K562 (cell line): ENCODE data around the gene APOLD1. TPM values are rescaled to one million over a fixed set of nuclear protein-coding genes. Genes with fewer than 3 reads are reported as not detected.
"Not testable (repeated sequence)": the region's sequence is repeated elsewhere in the genome, so short reads cannot be mapped to it uniquely, and the experiment has no call there.

Experiments
- ATAC-seq: fragments of 200-7000 bp; cut with Tn5 transposase; 3 replicates; pipeline ENCODE4 v1.9.1; 2020; ENCODE audit warnings: moderate library complexity
- BruUV-seq: library from RNA; stranded (reverse); fragments of 400-500 nt; replicated peaks from 2 replicates; lab custom pipeline; 2021; lab: Mats Ljungman, UMichigan
- CTCF ChIA-PET: fragments of 300-600 bp; formaldehyde crosslinking; extraction: SDS; loops from one replicate; lab custom pipeline; 2021; ENCODE audit warnings: low intra/inter-chr PET ratio; lab: Yijun Ruan, JAX
- POLR2A ChIA-PET: fragments of 300-600, 350-650 bp; sonication (Branson Sonifier 250); formaldehyde crosslinking; extraction: SDS; loops from one replicate; lab custom pipeline; 2021; ENCODE audit warnings: antibody characterized with exemption, inconsistent platforms; lab: Yijun Ruan, JAX
- DNase-seq, 4 experiments: peaks; one replicate each; pipeline versions ENCODE4 v3.0.0 to v3.0.0-alpha.2; 2011 to 2018; ENCODE audit warnings: low spot score in 3 of 4, mixed read lengths in 3 of 4; ENCODE audit errors: extremely low read depth in 1 of 4
- FAIRE-seq: peaks from 2 replicates; lab custom pipeline; 2011; peaks lifted over from hg19 to GRCh38; lab: Jason Lieb, UNC
- H2AFZ ChIP-seq: 2 replicates; pipeline ENCODE4 v1.6.0; 2011; ENCODE audit warnings: low read depth, low read length, control low read depth, inconsistent platforms
- H3K27ac ChIP-seq: fragments of 200-600 bp; 3 replicates; pipeline ENCODE4 v1.8.0; 2011; ENCODE audit warnings: low read depth, mild to moderate bottlenecking, control low read depth, inconsistent platforms, low read length, moderate library complexity, mixed read lengths; ENCODE audit errors: extremely low read depth
- H3K27me3 ChIP-seq, 2 experiments: fragments of 300-600 bp in 1 of 2; 2 replicates in 1 of 2; 3 replicates in 1 of 2; pipeline versions ENCODE4 v1.6.0 to v1.8.0; 2011; ENCODE audit warnings: inconsistent platforms in 2 of 2, low read length in 2 of 2, mild to moderate bottlenecking in 1 of 2, mixed read lengths in 1 of 2, moderate library complexity in 1 of 2; ENCODE audit not compliant: control insufficient read depth in 2 of 2, insufficient read depth in 2 of 2
- H3K36me3 ChIP-seq: fragments of 300-600 bp; 3 replicates; pipeline ENCODE4 v1.8.0; 2011; ENCODE audit warnings: mild to moderate bottlenecking, low read length, inconsistent platforms; ENCODE audit not compliant: control insufficient read depth, insufficient read depth
- H3K4me1 ChIP-seq, 2 experiments: fragments of 200-600 bp in 1 of 2; replicated peaks in 1 of 2; 2 replicates in 1 of 2; 3 replicates in 1 of 2; pipeline versions ENCODE4 v1.5.1 to v1.8.0; 2011; ENCODE audit warnings: inconsistent platforms in 2 of 2, low read length in 2 of 2, mild to moderate bottlenecking in 1 of 2, mixed read lengths in 1 of 2, moderate library complexity in 1 of 2; ENCODE audit not compliant: control insufficient read depth in 2 of 2, insufficient read depth in 2 of 2
- H3K4me2 ChIP-seq: 2 replicates; pipeline ENCODE4 v1.6.1; 2011; ENCODE audit warnings: low read length, control low read depth, inconsistent platforms, mixed read lengths; ENCODE audit not compliant: insufficient read depth
- H3K4me3 ChIP-seq: fragments of 200-600 bp; sonication (generic), shearing (Covaris generic); 2 replicates; pipeline ENCODE4 v1.5.1; 2016; ENCODE audit warnings: control low read depth, inconsistent platforms
- H3K79me2 ChIP-seq: fragments of 200-600 bp; 3 replicates; pipeline ENCODE4 v1.8.0; 2011; ENCODE audit warnings: low read length, inconsistent platforms; ENCODE audit not compliant: control insufficient read depth, insufficient read depth
- H3K9ac ChIP-seq, 2 experiments: 2 replicates each; pipeline versions ENCODE4 v1.6.0 to v1.6.1; 2011; ENCODE audit warnings: low read depth in 2 of 2, low read length in 2 of 2, control low read depth in 1 of 2, inconsistent platforms in 1 of 2, mild to moderate bottlenecking in 1 of 2, mixed read lengths in 1 of 2; ENCODE audit not compliant: insufficient read depth in 1 of 2
- H3K9me1 ChIP-seq: one replicate; pipeline ENCODE4 v1.6.0; 2011; ENCODE audit warnings: inconsistent platforms, mild to moderate bottlenecking, low read length, moderate library complexity; ENCODE audit not compliant: control insufficient read depth, insufficient read depth
- H3K9me3 ChIP-seq: replicated peaks from 2 replicates; pipeline ENCODE4 v1.5.1; 2011; ENCODE audit warnings: low read depth, low read length, inconsistent platforms; ENCODE audit not compliant: control insufficient read depth, insufficient read depth
- H4K20me1 ChIP-seq: replicated peaks from 2 replicates; pipeline ENCODE4 v1.6.1; 2011; ENCODE audit warnings: low read length, inconsistent platforms, mixed read lengths; ENCODE audit not compliant: control insufficient read depth, insufficient read depth
- ETV1 ChIP-seq: fragments of 450-650 bp; conservative IDR thresholded peaks from 2 replicates; pipeline ENCODE4 v1.6.1; 2016; ENCODE audit warnings: missing genetic modification characterization, control low read depth, low read depth, missing compliant biosample characterization
- WGBS: fragments of 100-300 bp; shearing (Covaris generic); methylation state at CpG from one replicate; pipeline ENCODE4 v1.1.6; 2016; ENCODE audit warnings: low coverage, mixed read lengths; ENCODE audit not compliant: insufficient coverage; ENCODE audit errors: missing lambda C conversion rate; 5-methylcytosine and 5-hydroxymethylcytosine counted together
- in situ Hi-C: fragments of 300-500 bp; cut with MboI; formaldehyde crosslinking; loops from 4 replicates; pipeline ENCODE4 v1.15.0; 2018; ENCODE audit warnings: inconsistent platforms, mixed read lengths
- intact Hi-C: fragments of 100-400 bp; cut with micrococcal nuclease; formaldehyde crosslinking; loops from 2 replicates; pipeline ENCODE4 v1.14.2; 2022
- polyA plus RNA-seq, 8 experiments: library from polyadenylated mRNA; depleted of rRNA in 4 of 8; stranded (reverse) in 5 of 8; unstranded in 3 of 8; fragments of >200 nt; fragmentation: Nextera tagmentation in 2 of 8; fragmentation: Illumina TruSeq in 1 of 8; extraction: Ambion mirVana in 2 of 8; extraction: Trizol in 1 of 8; gene quantifications; 2 replicates each; pipeline versions ENCODE4 v1.2.1 to v1.2.3, GENCODE V29; 2011 to 2014; ENCODE audit warnings: inconsistent platforms in 1 of 8, missing spikeins in 1 of 8
- total RNA-seq, 7 experiments: library from RNA; depleted of rRNA in 6 of 7; stranded (reverse); fragments of >200 nt in 6 of 7; fragmentation: Illumina TruSeq in 2 of 7; extraction: Trizol in 2 of 7; gene quantifications; 2 replicates each; pipeline versions ENCODE4 v1.2.1 to v1.2.3, GENCODE V29; 2011 to 2021; ENCODE audit warnings: low replicate concordance in 1 of 7
- TF ChIP-seq, protein P1 (sequence below): fragments of 200-600 bp; sonication (generic); IDR thresholded peaks from one replicate; pipeline ENCODE4 v1.6.1; 2012; ENCODE audit warnings: mild to moderate bottlenecking, low read depth, low read length, inconsistent platforms

Gene APOLD1
- total and polyA plus RNA-seq, 9 of the 15 experiments (the other 6 are each of a cell fraction or from before 2014, with no cell fraction given), result 0.28 to 1.1 (median 0.61) TPM

DNA sequence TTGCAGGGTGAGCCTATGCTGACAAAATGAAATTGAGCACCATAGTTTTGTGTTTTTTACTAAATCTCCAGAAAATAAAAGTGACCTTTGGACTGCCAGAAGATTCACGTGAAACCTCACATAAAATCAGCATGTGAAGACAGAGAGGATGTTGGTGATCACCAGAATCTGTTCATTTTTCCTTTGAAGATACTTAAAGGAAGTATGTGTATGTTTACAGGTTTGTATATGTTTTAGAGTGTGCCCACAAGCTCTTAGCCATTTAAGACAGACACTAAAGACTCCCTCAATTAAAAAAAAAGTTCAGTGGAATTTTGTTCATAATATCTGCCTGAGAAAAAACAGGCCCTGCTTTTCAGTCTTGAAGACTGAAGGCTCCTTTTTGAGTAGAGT lies 53.5 kb downstream of the APOLD1 start (continued):
- TF ChIP-seq, protein P1, sequence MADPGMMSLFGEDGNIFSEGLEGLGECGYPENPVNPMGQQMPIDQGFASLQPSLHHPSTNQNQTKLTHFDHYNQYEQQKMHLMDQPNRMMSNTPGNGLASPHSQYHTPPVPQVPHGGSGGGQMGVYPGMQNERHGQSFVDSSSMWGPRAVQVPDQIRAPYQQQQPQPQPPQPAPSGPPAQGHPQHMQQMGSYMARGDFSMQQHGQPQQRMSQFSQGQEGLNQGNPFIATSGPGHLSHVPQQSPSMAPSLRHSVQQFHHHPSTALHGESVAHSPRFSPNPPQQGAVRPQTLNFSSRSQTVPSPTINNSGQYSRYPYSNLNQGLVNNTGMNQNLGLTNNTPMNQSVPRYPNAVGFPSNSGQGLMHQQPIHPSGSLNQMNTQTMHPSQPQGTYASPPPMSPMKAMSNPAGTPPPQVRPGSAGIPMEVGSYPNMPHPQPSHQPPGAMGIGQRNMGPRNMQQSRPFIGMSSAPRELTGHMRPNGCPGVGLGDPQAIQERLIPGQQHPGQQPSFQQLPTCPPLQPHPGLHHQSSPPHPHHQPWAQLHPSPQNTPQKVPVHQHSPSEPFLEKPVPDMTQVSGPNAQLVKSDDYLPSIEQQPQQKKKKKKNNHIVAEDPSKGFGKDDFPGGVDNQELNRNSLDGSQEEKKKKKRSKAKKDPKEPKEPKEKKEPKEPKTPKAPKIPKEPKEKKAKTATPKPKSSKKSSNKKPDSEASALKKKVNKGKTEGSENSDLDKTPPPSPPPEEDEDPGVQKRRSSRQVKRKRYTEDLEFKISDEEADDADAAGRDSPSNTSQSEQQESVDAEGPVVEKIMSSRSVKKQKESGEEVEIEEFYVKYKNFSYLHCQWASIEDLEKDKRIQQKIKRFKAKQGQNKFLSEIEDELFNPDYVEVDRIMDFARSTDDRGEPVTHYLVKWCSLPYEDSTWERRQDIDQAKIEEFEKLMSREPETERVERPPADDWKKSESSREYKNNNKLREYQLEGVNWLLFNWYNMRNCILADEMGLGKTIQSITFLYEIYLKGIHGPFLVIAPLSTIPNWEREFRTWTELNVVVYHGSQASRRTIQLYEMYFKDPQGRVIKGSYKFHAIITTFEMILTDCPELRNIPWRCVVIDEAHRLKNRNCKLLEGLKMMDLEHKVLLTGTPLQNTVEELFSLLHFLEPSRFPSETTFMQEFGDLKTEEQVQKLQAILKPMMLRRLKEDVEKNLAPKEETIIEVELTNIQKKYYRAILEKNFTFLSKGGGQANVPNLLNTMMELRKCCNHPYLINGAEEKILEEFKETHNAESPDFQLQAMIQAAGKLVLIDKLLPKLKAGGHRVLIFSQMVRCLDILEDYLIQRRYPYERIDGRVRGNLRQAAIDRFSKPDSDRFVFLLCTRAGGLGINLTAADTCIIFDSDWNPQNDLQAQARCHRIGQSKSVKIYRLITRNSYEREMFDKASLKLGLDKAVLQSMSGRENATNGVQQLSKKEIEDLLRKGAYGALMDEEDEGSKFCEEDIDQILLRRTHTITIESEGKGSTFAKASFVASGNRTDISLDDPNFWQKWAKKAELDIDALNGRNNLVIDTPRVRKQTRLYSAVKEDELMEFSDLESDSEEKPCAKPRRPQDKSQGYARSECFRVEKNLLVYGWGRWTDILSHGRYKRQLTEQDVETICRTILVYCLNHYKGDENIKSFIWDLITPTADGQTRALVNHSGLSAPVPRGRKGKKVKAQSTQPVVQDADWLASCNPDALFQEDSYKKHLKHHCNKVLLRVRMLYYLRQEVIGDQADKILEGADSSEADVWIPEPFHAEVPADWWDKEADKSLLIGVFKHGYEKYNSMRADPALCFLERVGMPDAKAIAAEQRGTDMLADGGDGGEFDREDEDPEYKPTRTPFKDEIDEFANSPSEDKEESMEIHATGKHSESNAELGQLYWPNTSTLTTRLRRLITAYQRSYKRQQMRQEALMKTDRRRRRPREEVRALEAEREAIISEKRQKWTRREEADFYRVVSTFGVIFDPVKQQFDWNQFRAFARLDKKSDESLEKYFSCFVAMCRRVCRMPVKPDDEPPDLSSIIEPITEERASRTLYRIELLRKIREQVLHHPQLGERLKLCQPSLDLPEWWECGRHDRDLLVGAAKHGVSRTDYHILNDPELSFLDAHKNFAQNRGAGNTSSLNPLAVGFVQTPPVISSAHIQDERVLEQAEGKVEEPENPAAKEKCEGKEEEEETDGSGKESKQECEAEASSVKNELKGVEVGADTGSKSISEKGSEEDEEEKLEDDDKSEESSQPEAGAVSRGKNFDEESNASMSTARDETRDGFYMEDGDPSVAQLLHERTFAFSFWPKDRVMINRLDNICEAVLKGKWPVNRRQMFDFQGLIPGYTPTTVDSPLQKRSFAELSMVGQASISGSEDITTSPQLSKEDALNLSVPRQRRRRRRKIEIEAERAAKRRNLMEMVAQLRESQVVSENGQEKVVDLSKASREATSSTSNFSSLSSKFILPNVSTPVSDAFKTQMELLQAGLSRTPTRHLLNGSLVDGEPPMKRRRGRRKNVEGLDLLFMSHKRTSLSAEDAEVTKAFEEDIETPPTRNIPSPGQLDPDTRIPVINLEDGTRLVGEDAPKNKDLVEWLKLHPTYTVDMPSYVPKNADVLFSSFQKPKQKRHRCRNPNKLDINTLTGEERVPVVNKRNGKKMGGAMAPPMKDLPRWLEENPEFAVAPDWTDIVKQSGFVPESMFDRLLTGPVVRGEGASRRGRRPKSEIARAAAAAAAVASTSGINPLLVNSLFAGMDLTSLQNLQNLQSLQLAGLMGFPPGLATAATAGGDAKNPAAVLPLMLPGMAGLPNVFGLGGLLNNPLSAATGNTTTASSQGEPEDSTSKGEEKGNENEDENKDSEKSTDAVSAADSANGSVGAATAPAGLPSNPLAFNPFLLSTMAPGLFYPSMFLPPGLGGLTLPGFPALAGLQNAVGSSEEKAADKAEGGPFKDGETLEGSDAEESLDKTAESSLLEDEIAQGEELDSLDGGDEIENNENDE, result no peak
- TF ChIP-seq ETV1 (tag), result no peak

DNA sequence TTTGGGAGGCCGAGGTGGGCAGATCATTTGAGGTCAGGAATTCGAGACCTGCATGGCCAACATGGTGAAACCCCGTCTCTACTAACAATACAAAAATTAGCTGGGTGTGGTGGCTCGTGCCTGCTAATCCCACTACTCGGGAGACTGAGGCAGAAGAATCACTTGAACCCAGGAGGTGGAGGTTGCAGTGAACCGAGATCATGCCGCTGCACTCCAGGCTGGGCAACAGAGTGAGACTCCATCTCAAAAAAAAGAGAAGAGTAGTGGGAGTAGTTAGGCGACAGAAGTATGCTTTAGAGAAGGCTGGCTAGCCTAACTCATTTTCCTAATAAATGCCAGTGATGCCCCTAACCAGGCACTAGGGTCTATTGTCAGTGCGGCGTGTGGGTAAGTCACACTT lies 54.0 kb downstream of the APOLD1 start:
- H3K4me1 ChIP-seq, intact Hi-C loops, H2AFZ ChIP-seq, H4K20me1 ChIP-seq, H3K9ac ChIP-seq, CTCF ChIA-PET, H3K4me3 ChIP-seq, H3K9me1 ChIP-seq, H3K79me2 ChIP-seq, H3K27me3 ChIP-seq, ATAC-seq, BruUV-seq, DNase-seq, H3K4me2 ChIP-seq, H3K9me3 ChIP-seq, FAIRE-seq, in situ Hi-C loops, H3K36me3 ChIP-seq, H3K27ac ChIP-seq, POLR2A ChIA-PET: not testable (repeated sequence)
- 63% methylated on average over 6 of the region's 10 CpGs for WGBS
